T-cell (primary cell): Measurements from ENCODE around the gene HSDL1. TPM values are rescaled to one million over a fixed set of nuclear protein-coding genes. Genes with fewer than 3 reads are reported as not detected.

Experiments used
- ATAC-seq, 4 experiments: fragments of 200-7000 bp in 3 of 4; fragments of 150-1000 bp in 1 of 4; cut with Tn5 transposase; replicated peaks in 1 of 4; 1 replicate in 3 of 4; 2 replicates in 1 of 4; pipeline ENCODE4 v1.10.0; 2021; ENCODE audit warnings: moderate library complexity in 3 of 4, mild to moderate bottlenecking in 2 of 4, moderate number of reproducible peaks in 1 of 4
- CTCF ChIA-PET, 2 donors: fragments of 300-600 bp; sonication (Branson Sonifier 250); formaldehyde crosslinking; loops; one replicate each; lab custom pipeline; 2022; ENCODE audit warnings: antibody characterized with exemption in 2 of 2; lab: Charles Lee
- POLR2A ChIA-PET, 2 donors: fragments of 300-600 bp; sonication (Branson Sonifier 250); formaldehyde crosslinking; loops; one replicate each; lab custom pipeline; 2022; ENCODE audit warnings: antibody characterized with exemption in 2 of 2; lab: Charles Lee
- DNase-seq, 35 experiments: peaks; one replicate each; pipeline versions ENCODE4 v3.0.0 to v3.0.0-alpha.2; 2013 to 2023
- H3K27ac ChIP-seq: one replicate; pipeline ENCODE4 v1.5.1; 2013; ENCODE audit warnings: low read length
- H3K27me3 ChIP-seq, 2 experiments: replicated peaks in 1 of 2; 1 replicate in 1 of 2; 2 replicates in 1 of 2; pipeline versions ENCODE4 v1.6.1 to v1.7.0; 2013; ENCODE audit warnings: low read length in 1 of 2, mixed read lengths in 1 of 2; ENCODE audit not compliant: control insufficient read depth in 2 of 2, insufficient read depth in 2 of 2; ENCODE audit errors: extremely low read depth in 1 of 2
- H3K36me3 ChIP-seq, 2 donors: 1 replicate in 1 of 2; 2 replicates in 1 of 2; pipeline versions ENCODE4 v1.6.1 to v1.7.0; 2013; ENCODE audit warnings: low read length in 1 of 2; ENCODE audit not compliant: control insufficient read depth in 2 of 2, insufficient read depth in 1 of 2; ENCODE audit errors: extremely low read depth in 1 of 2
- H3K4me1 ChIP-seq, 2 experiments: 1 replicate in 1 of 2; 2 replicates in 1 of 2; pipeline versions ENCODE4 v1.6.1 to v1.7.0; 2013; ENCODE audit warnings: low read length in 2 of 2, mixed read lengths in 1 of 2; ENCODE audit not compliant: insufficient read depth in 2 of 2, control insufficient read depth in 1 of 2; ENCODE audit errors: extremely low read depth in 1 of 2
- H3K4me3 ChIP-seq, 2 donors: 1 replicate in 1 of 2; 2 replicates in 1 of 2; pipeline versions ENCODE4 v1.5.1 to v1.7.0; 2013; ENCODE audit warnings: mild to moderate bottlenecking in 2 of 2, low read length in 1 of 2, moderate library complexity in 1 of 2; ENCODE audit not compliant: control insufficient read depth in 1 of 2; ENCODE audit errors: extremely low read depth in 1 of 2
- H3K9me3 ChIP-seq: 2 replicates; pipeline ENCODE4 v1.7.0; 2013
- H3K27ac Mint-ChIP-seq, 2 donors: one replicate each; pipeline ENCODE4 v1.8.0; 2020 to 2021; ENCODE audit warnings: mild to moderate bottlenecking in 2 of 2, mixed read lengths in 2 of 2
- H3K27me3 Mint-ChIP-seq, 2 donors: one replicate each; pipeline ENCODE4 v1.8.0; 2021 to 2022; ENCODE audit warnings: mixed read lengths in 2 of 2
- H3K36me3 Mint-ChIP-seq: one replicate; pipeline ENCODE4 v1.8.0; 2021; ENCODE audit warnings: mixed read lengths
- H3K4me1 Mint-ChIP-seq, 3 donors: one replicate each; pipeline ENCODE4 v1.8.0; 2020 to 2022; ENCODE audit warnings: mixed read lengths in 3 of 3, mild to moderate bottlenecking in 1 of 3
- H3K4me3 Mint-ChIP-seq, 3 donors: one replicate each; pipeline ENCODE4 v1.8.0; 2020 to 2022; ENCODE audit warnings: mild to moderate bottlenecking in 3 of 3, mixed read lengths in 3 of 3, moderate library complexity in 3 of 3
- H3K9me3 Mint-ChIP-seq, 3 donors: one replicate each; pipeline ENCODE4 v1.8.0; 2020 to 2022; ENCODE audit warnings: mixed read lengths in 3 of 3
- WGBS: methylation state at CpG from one replicate; pipeline ENCODE4 v1.1.5; 2013; ENCODE audit warnings: missing lambda C conversion rate; ENCODE audit not compliant: insufficient coverage; 5-methylcytosine and 5-hydroxymethylcytosine counted together
- total RNA-seq, 35 experiments: library from RNA in 6 of 35; stranded (reverse) in 6 of 35; fragments of 120-200 nt in 1 of 35; gene quantifications; one replicate each; pipeline versions ENCODE4 v1.2.1 to v1.2.4 and lab custom pipeline; 2013 to 2026

Gene HSDL1
- total RNA-seq, 5 donors from 2014 or later (not counting 1 experiment from before 2014, with no cell fraction given) = 11.9 to 23.5 (median 20.4) TPM

DNA sequence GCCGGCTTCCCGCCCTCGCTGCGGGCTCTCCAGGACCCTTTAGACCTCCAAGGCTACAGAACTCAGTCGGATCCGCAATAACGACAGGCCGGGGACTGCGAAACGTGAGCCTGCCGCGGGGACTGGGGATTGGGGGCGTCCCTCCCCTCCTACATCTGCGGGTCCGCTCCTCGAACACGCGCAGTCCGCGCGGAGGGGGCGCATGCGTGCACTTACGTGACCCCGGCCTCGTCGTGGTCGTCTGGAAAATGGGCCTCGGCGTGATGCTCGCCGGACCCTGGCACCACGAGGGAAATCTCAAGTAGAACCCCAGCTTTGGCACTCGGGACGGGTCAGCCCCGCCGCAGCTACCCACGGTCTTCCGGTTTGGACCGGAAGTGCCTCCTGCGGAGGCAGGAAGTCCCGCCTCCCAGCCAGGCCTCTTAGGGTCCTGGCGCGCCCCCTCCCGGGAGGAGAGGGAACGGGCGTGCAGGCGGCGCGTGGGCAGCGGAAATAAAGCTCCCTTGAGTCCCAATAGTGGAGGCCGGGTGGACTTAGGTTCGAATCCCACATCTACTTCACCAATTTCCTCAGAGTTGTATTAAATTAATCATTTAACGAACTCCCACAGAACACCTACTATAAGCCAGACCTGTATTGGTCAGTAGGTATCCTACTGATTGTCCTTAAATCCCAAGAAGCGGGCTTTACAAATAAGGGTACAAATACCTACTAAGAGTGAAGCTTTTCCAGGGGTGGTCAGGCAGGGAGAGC, 41.9 kb upstream of the HSDL1 start, which contains the start of gene TAF1C:
TSS of gene TAF1C (minus strand) at position 373 of the 753 bp plus-strand sequence. CDS start 2,069 bp downstream, outside the sequence.
- peaks cover 13% of the 10 kb centered on the region for H3K36me3 Mint-ChIP-seq
- DNase-seq (peak; percentile 74 to 96 (median 85)), ATAC-seq (peak; percentile 95 to 98 (median 96))
- H3K4me3 Mint-ChIP-seq = peak within 1 kb of the TSS; percentile 92 to 96 (median 93)
- ChIA-PET POLR2A (interaction anchor here (0.7 to 1.2 kb wide), 2 partner anchors 70 to 260 kb away, joined by 3 to 7 read pairs; partner anchors contain the start of gene MBTPS1 (in 1 of the 2)), CTCF (interaction anchor here (0.5 to 1.9 kb wide), 19 partner anchors 12 to 1557 kb away, joined by 3 to 67 read pairs (median 4); partner anchors contain the start of genes HSBP1 (in 1 of the 2), HSDL1 (in 1 of the 2) and MBTPS1 (in 1 of the 2))
- Histone ChIP-seq H3K27me3 (no peaks in the 10 kb centered on the region), H3K4me1 (peaks cover 3 to 27% of the 10 kb centered on the region in 2 experiments), H3K36me3 (peaks cover 10 to 30% of the 10 kb centered on the region in 2 donors), H3K9me3 (no peaks in the 10 kb centered on the region), H3K4me3 (peak within 1 kb of the TSS; percentile 88 to 97), H3K27ac (peak within 1 kb of the TSS; percentile 52)
- peaks cover 25 to 30% (median 28%) of the 10 kb centered on the region in 3 donors for H3K4me1 Mint-ChIP-seq
- peak within 1 kb of the TSS; percentile 89 to 93 for H3K27ac Mint-ChIP-seq
- 0% methylated on average over 42 of the region's 55 CpGs for WGBS
- H3K27me3 Mint-ChIP-seq = no peaks in the 10 kb centered on the region
- H3K9me3 Mint-ChIP-seq = no peaks in the 10 kb centered on the region

DNA sequence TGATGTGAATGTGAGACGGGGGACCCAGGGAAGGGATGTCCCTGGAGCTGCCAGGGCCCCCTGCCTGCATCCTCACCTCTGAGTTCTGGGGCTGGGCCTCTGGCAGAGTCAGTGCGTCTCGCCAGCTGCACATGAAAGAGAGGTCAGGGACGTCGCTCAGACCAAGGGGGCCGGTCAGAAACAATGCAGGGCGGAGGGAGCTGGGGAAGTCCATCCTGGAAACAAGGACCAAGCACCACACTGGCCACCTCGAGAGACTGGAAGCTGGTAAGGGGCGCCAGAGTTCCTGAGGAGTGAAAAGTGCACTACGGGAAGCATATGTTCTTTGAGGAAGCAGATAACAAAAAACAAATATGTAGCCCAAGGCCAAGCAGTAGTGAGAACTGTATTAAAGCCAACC, 39.8 kb upstream of the HSDL1 start:
- Mint-ChIP-seq H3K27ac (peak overlapping the region in 1 of 2 donors; percentile 28), H3K4me1 (peaks cover 25 to 30% (median 28%) of the 10 kb centered on the region in 3 donors), H3K36me3 (peaks cover 16% of the 10 kb centered on the region), H3K27me3 (no peaks in the 10 kb centered on the region), H3K4me3 (peak overlapping the region; percentile 92 to 96 (median 93)), H3K9me3 (no peaks in the 10 kb centered on the region)
- H3K27me3 ChIP-seq = no peaks in the 10 kb centered on the region
- peaks cover 3 to 27% of the 10 kb centered on the region in 2 experiments for H3K4me1 ChIP-seq
- no peak overlapping the region for H3K27ac ChIP-seq
- H3K4me3 ChIP-seq = no peak overlapping the region
- ChIA-PET POLR2A (no interaction called here), CTCF (no interaction called here)
- DNase-seq (no peak), ATAC-seq (no peak)
- whole genome bisulfite sequencing = 94% methylated on average over 10 of the region's 10 CpGs
- H3K36me3 ChIP-seq = peaks cover 15 to 47% of the 10 kb centered on the region in 2 donors
- no peaks in the 10 kb centered on the region for H3K9me3 ChIP-seq

DNA sequence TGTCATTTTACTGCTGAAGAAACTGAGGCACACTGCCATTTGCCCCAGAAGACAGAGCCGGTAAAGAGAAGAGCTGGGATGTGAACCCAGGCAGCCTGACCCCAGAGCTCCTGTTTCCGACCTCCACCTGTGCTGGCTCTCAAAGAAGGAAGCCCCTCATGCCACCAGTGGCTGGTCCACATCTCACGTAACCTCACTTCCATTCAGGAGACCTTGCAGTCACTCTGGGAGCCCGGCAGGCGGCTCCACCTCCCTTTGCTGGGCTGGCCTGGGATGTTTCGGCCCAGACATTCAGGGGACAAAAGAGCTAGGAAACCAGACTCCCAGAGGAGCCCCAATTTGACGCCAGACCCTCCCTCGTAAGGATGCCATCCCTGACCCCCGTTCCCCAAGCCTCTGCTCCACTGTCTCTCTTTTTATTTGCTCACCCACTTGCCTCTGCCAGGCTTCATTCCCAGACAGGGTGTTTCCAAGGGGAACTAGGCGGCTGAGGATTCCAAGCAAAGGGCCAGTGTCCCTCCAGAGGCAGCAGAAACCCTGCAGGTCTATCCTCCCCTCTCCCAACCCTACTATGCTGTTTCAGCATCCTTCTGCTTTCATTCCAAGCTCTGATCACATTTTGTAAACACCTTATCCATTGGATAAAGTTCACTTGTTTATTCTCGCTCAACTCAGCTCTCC, 39.1 kb upstream of the HSDL1 start:
- ChIA-PET POLR2A (no interaction called here), CTCF (no interaction called here)
- peaks cover 25 to 30% (median 28%) of the 10 kb centered on the region in 3 donors for H3K4me1 Mint-ChIP-seq
- peaks cover 18 to 54% of the 10 kb centered on the region in 2 donors for H3K36me3 ChIP-seq
- H3K4me3 Mint-ChIP-seq = peak overlapping the region in 2 of 3 donors; percentile 93 to 96
- H3K4me1 ChIP-seq = peaks cover 3 to 27% of the 10 kb centered on the region in 2 experiments
- DNase-seq (no peak), ATAC-seq (no peak)
- H3K36me3 Mint-ChIP-seq = peaks cover 16% of the 10 kb centered on the region
- H3K27ac ChIP-seq = no peak overlapping the region
- no peaks in the 10 kb centered on the region for H3K27me3 ChIP-seq
- H3K9me3 Mint-ChIP-seq = no peaks in the 10 kb centered on the region
- H3K9me3 ChIP-seq = no peaks in the 10 kb centered on the region
- H3K4me3 ChIP-seq = no peak overlapping the region
- H3K27me3 Mint-ChIP-seq = no peaks in the 10 kb centered on the region
- no peak overlapping the region for H3K27ac Mint-ChIP-seq
- WGBS = 94% methylated on average over 9 of the region's 11 CpGs

DNA sequence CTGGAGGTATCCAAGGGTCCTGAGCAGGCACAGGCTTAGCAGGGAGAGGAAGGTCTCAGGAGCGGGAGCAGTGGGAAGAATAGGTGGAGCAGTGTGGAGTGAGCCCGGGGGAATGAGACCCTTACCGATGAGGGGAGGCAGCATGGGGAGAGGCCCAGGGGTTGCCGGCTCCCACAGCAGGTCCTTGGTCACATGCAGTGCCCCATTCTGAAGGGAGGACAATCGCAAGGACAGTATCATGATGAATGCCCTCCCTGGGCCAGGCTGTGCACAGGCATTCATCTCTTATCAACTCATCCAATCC, 38.5 kb upstream of the HSDL1 start:
- H3K27me3 ChIP-seq = no peaks in the 10 kb centered on the region
- Mint-ChIP-seq H3K27me3 (no peaks in the 10 kb centered on the region), H3K4me3 (no peak overlapping the region), H3K36me3 (peaks cover 16% of the 10 kb centered on the region), H3K27ac (no peak overlapping the region), H3K4me1 (peaks cover 25 to 30% (median 28%) of the 10 kb centered on the region in 3 donors), H3K9me3 (no peaks in the 10 kb centered on the region)
- 100% methylated on average over 4 of the region's 5 CpGs for WGBS
- DNase-seq (no peak), ATAC-seq (no peak)
- peaks cover 3 to 27% of the 10 kb centered on the region in 2 experiments for H3K4me1 ChIP-seq
- no peak overlapping the region for H3K4me3 ChIP-seq
- peaks cover 19 to 58% of the 10 kb centered on the region in 2 donors for H3K36me3 ChIP-seq
- no peaks in the 10 kb centered on the region for H3K9me3 ChIP-seq
- no peak overlapping the region for H3K27ac ChIP-seq
- ChIA-PET CTCF (no interaction called here), POLR2A (no interaction called here)

DNA sequence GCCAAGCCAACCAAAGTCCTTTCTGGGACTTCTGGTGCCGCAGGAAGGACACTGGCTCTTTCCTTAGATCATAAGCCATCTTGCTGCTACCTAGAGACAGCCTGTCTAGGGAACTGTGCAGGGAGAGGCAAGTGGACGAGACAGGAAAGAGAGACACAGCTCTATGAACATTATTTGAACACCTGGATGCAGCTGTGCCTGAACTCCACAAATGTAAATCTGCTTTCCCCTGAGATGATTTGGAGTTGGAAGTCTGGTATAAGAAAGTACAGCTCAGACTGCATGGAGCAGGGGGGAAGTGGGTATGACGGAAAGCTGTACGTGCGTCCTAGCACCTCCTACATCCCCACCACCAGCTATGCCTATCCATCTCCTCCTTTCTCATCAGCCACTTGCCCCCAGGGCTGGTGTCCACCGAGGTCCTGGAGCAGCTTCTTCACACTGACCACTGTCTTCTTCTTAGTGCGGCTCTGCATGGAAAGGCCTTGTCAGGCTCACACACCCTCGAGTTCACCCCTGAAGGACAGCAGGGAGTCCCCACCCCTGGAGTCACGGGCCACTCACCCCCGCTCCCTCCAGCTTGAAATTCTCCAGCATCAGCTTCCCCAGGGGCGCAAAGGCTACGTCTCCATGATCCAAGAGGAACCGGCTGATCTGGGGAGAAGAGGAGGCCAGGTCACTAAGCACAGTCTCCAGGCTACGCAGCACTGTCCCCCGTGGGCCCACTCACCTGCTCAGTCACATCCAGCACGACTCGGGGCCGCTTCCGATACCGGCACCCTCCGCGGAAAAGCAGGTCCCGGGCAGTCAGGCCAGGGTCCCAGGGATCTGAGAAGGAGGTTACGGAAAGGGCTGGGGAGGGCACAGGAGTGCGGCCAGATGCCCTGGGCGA, 37.9 kb upstream of the HSDL1 start:
- ChIA-PET CTCF (no interaction called here), POLR2A (no interaction called here)
- no peak for ATAC-seq
- Mint-ChIP-seq H3K27me3 (no peaks in the 10 kb centered on the region), H3K4me1 (peaks cover 25 to 30% (median 28%) of the 10 kb centered on the region in 3 donors), H3K27ac (no peak overlapping the region), H3K9me3 (no peaks in the 10 kb centered on the region), H3K4me3 (no peak overlapping the region), H3K36me3 (peaks cover 21% of the 10 kb centered on the region)
- no peak for DNase-seq
- Histone ChIP-seq H3K4me3 (no peak overlapping the region), H3K36me3 (peaks cover 21 to 64% of the 10 kb centered on the region in 2 donors), H3K27me3 (no peaks in the 10 kb centered on the region), H3K4me1 (peaks cover 3 to 27% of the 10 kb centered on the region in 2 experiments), H3K27ac (no peak overlapping the region), H3K9me3 (no peaks in the 10 kb centered on the region)
- 97% methylated on average over 22 of the region's 26 CpGs for WGBS

DNA sequence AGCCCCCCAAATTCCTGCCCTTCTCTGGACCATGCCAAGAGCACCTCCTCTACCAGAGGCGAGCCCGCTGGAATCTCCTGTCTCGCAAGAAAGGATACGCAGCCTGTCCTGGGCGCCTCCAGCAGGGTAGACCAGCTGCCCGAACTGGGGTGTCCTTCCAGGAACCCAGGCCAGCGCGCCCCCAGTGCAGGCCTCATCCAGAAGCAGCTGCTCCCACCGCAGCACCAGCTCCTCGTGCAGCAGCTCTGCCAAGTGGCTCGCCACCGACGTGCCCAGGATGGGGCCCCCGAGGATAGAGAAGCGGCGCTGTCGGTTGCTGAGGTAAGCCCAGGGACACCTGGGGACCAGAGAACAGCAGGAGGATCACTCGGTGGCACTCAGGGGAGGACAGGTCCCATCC, 37.1 kb upstream of the HSDL1 start:
- Mint-ChIP-seq H3K4me1 (peaks cover 25 to 29% (median 26%) of the 10 kb centered on the region in 3 donors), H3K36me3 (peaks cover 21% of the 10 kb centered on the region), H3K27ac (no peak overlapping the region), H3K27me3 (no peaks in the 10 kb centered on the region), H3K4me3 (no peak overlapping the region), H3K9me3 (no peaks in the 10 kb centered on the region)
- H3K27me3 ChIP-seq = no peaks in the 10 kb centered on the region
- CTCF ChIA-PET = no interaction called here
- peaks cover 21 to 65% of the 10 kb centered on the region in 2 donors for H3K36me3 ChIP-seq
- POLR2A ChIA-PET = no interaction called here
- H3K4me3 ChIP-seq = no peak overlapping the region
- H3K4me1 ChIP-seq = peaks cover 3 to 24% of the 10 kb centered on the region in 2 experiments
- H3K9me3 ChIP-seq = no peaks in the 10 kb centered on the region
- ATAC-seq (no peak), DNase-seq (no peak)
- WGBS = 96% methylated on average over 18 of the region's 18 CpGs
- no peak overlapping the region for H3K27ac ChIP-seq
